Endothelial cell of umbilical vein (primary cell): ENCODE results near the gene NAP1L4. TPM values are rescaled to one million over a fixed set of nuclear protein-coding genes. Genes with fewer than 3 reads are reported as not detected.

Experiments used
- BruUV-seq: library from RNA; stranded (reverse); fragments of 400-500 nt; replicated peaks from 2 replicates; lab custom pipeline; 2021; lab: Mats Ljungman, UMichigan
- CTCF ChIA-PET: fragments of 300-600, 350-600 bp; sonication (Branson Sonifier 250); formaldehyde crosslinking; loops from one replicate; lab custom pipeline; 2021; ENCODE audit warnings: antibody characterized with exemption, inconsistent platforms; lab: Charles Lee
- POLR2A ChIA-PET: fragments of 300-600, 350-600 bp; sonication (Branson Sonifier 250); formaldehyde crosslinking; loops from one replicate; lab custom pipeline; 2021; ENCODE audit warnings: antibody characterized with exemption, inconsistent platforms; lab: Charles Lee
- DNase-seq: peaks from one replicate; pipeline ENCODE4 v3.0.0-alpha.2; 2011; ENCODE audit warnings: low read depth, low spot score
- FAIRE-seq: peaks from 2 replicates; lab custom pipeline; 2011; peaks lifted over from hg19 to GRCh38; lab: Jason Lieb, UNC
- H2AFZ ChIP-seq: 2 replicates; pipeline ENCODE4 v1.6.0; 2012; ENCODE audit warnings: low read depth, low read length, control low read depth, inconsistent platforms
- H3K27ac ChIP-seq: 2 replicates; pipeline ENCODE4 v1.5.1; 2011; ENCODE audit warnings: low read depth, mild to moderate bottlenecking, control low read depth, low read length, moderate library complexity; ENCODE audit not compliant: insufficient read depth
- H3K27me3 ChIP-seq, 2 experiments: 2 replicates each; pipeline versions ENCODE4 v1.6.0 to v1.6.1; 2011; ENCODE audit warnings: low read length in 2 of 2, mixed read lengths in 1 of 2; ENCODE audit not compliant: control insufficient read depth in 2 of 2, insufficient read depth in 2 of 2
- H3K36me3 ChIP-seq, 2 experiments: 2 replicates in 1 of 2; 3 replicates in 1 of 2; pipeline ENCODE4 v1.5.1; 2011; ENCODE audit warnings: low read length in 2 of 2, mild to moderate bottlenecking in 1 of 2, moderate library complexity in 1 of 2; ENCODE audit not compliant: control insufficient read depth in 2 of 2, insufficient read depth in 2 of 2; ENCODE audit errors: extremely low read depth in 1 of 2
- H3K4me1 ChIP-seq: 3 replicates; pipeline ENCODE4 v1.5.1; 2011; ENCODE audit warnings: mild to moderate bottlenecking, low read length; ENCODE audit not compliant: control insufficient read depth, insufficient read depth; ENCODE audit errors: extremely low read depth
- H3K4me2 ChIP-seq: 2 replicates; pipeline ENCODE4 v1.6.1; 2011; ENCODE audit warnings: low read length, control low read depth, mixed read lengths; ENCODE audit not compliant: insufficient read depth
- H3K4me3 ChIP-seq, 3 experiments: fragments of 200-600 bp in 1 of 3; sonication (generic), shearing (Covaris generic) in 1 of 3; replicated peaks in 1 of 3; 2 replicates each; pipeline ENCODE4 v1.5.1; 2011 to 2016; ENCODE audit warnings: control low read depth in 3 of 3, low read length in 3 of 3, mild to moderate bottlenecking in 2 of 3, inconsistent platforms in 1 of 3, low read depth in 1 of 3, moderate library complexity in 1 of 3; ENCODE audit not compliant: insufficient read depth in 1 of 3
- H3K79me2 ChIP-seq: 2 replicates; pipeline ENCODE4 v1.6.0; 2012; ENCODE audit warnings: low read length, inconsistent platforms; ENCODE audit not compliant: control insufficient read depth, insufficient read depth
- H3K9ac ChIP-seq: replicated peaks from 2 replicates; pipeline ENCODE3; 2011; ENCODE audit warnings: low read length, control low read depth; ENCODE audit not compliant: insufficient read depth; ENCODE audit errors: extremely low read depth
- H3K9me1 ChIP-seq: replicated peaks from 3 replicates; pipeline ENCODE4 v1.6.0; 2011; ENCODE audit warnings: mild to moderate bottlenecking, low read length; ENCODE audit not compliant: control insufficient read depth, insufficient read depth; ENCODE audit errors: extremely low read depth
- H3K9me3 ChIP-seq: replicated peaks from 2 replicates; pipeline ENCODE4 v1.5.1; 2012; ENCODE audit warnings: low read length, inconsistent platforms; ENCODE audit not compliant: control insufficient read depth, insufficient read depth
- H4K20me1 ChIP-seq: replicated peaks from 2 replicates; pipeline ENCODE3; 2011; ENCODE audit warnings: mild to moderate bottlenecking, low read length; ENCODE audit not compliant: control insufficient read depth, insufficient read depth; ENCODE audit errors: extremely low read depth
- EZH2 ChIP-seq: IDR thresholded peaks from 2 replicates; pipeline ENCODE4 v1.6.1; 2012; ENCODE audit warnings: borderline replicate concordance, low read depth, mild to moderate bottlenecking, moderate library complexity, low read length, inconsistent platforms; ENCODE audit not compliant: severe bottlenecking
- FOS ChIP-seq: IDR thresholded peaks from 2 replicates; pipeline ENCODE4 v1.6.1; 2011; ENCODE audit warnings: mild to moderate bottlenecking, low read length, moderate library complexity, borderline replicate concordance; ENCODE audit not compliant: insufficient read depth
- GATA2 ChIP-seq: IDR thresholded peaks from 2 replicates; pipeline ENCODE4 v1.7.0; 2011; ENCODE audit warnings: low read depth, mild to moderate bottlenecking, moderate library complexity, mixed read lengths, low read length; ENCODE audit not compliant: insufficient read length, insufficient read depth
- JUN ChIP-seq: IDR thresholded peaks from 2 replicates; pipeline ENCODE4 v1.6.1; 2011; ENCODE audit warnings: borderline replicate concordance, low read depth; ENCODE audit not compliant: insufficient read length, insufficient read depth
- MYC ChIP-seq: IDR thresholded peaks from one replicate; pipeline ENCODE4 v1.6.1; 2011; ENCODE audit warnings: mild to moderate bottlenecking, low read depth, low read length
- POLR2A ChIP-seq: IDR thresholded peaks from 2 replicates; pipeline ENCODE4 v1.6.1; 2012; ENCODE audit warnings: low read depth, mild to moderate bottlenecking, control low read depth, low read length
- POLR2AphosphoS5 ChIP-seq: IDR thresholded peaks from 2 replicates; pipeline ENCODE4 v1.6.1; 2012; ENCODE audit warnings: low read depth, mild to moderate bottlenecking, control low read depth, low read length, moderate library complexity; ENCODE audit not compliant: insufficient read depth
- dilution Hi-C: fragments of 300-500 bp; cut with MboI; formaldehyde crosslinking; loops from one replicate; pipeline ENCODE4 v1.15.0; 2019; ENCODE audit warnings: low sequenced_read_pairs; ENCODE audit not compliant: extremely low pct_ligation_motif_present
- intact Hi-C: fragments of 100-400 bp; cut with micrococcal nuclease; formaldehyde crosslinking; loops from one replicate; pipeline ENCODE4 v1.10.0; 2022
- polyA plus RNA-seq, 4 experiments: library from polyadenylated mRNA; depleted of rRNA in 3 of 4; stranded (reverse) in 3 of 4; unstranded in 1 of 4; fragments of >200 nt; gene quantifications; 2 replicates each; pipeline versions ENCODE4 v1.2.1 to v1.2.3, GENCODE V29; 2011 to 2012; ENCODE audit warnings: missing spikeins in 1 of 4
- total RNA-seq: library from RNA; stranded (reverse); gene quantifications from 2 replicates; pipeline ENCODE4 v1.2.3, GENCODE V29; 2021
- TF ChIP-seq, protein P1 (sequence below), 2 donors: IDR thresholded peaks; 1 replicate in 1 of 2; 2 replicates in 1 of 2; pipeline ENCODE4 v1.5.1; 2011; ENCODE audit warnings: low read length in 2 of 2, mild to moderate bottlenecking in 2 of 2, moderate library complexity in 2 of 2, control low read depth in 1 of 2, inconsistent platforms in 1 of 2, low read depth in 1 of 2; ENCODE audit not compliant: insufficient read depth in 1 of 2; ENCODE audit errors: extremely low read depth in 1 of 2

Gene NAP1L4
- total and polyA plus RNA-seq, 2 donors (not counting 3 experiments of a cell fraction or from before 2014, with no cell fraction given): 100.0 to 177 TPM

DNA sequence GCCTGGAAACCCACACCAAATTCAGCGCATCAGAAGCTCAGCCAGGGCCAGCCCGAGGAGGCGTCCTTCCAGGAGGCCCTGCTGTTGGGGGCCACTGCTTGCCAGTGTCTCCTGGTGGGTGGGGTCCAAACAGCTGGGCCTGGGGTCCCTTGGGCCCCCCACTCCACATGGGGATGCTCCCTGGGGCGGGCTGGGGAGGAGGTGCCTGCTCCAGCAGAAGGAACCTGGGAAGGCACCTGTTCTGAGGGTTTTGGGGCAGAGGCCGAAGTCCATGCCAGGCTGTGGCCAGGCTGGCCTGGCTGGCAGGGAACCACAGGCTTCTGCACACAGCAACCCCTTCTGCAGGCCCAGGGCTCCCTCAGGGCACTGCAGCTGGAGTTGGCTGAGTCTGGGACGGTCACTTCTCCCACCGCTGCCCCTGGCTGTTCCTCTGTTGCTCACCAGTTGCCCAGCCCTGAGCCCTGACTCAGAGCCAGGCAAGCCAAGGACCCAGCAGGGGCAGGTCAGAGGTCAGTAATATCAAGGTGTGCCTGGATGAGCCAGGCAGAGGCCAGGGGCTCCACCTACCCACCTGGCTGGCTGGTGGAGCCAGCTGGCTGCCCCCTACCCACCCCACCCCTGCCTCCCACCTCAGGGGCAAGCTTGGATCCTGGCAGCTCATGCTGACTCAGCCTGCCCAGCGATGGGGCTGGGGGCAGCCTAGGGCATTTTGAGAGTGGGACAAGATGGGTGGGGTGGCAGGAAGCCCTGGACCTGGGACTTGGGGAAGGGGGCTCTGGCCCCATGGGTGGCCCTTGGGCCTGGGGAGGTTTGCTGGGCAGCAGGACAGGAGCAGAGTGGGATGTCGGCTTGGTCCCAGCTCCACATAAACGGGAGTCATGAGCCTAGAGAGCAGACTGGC, 51.0 kb downstream of the NAP1L4 start:
- DNase-seq: no peak
- H3K27me3 ChIP-seq: no peaks in the 10 kb centered on the region
- H3K27ac ChIP-seq: no peak overlapping the region
- no peak overlapping the region for H2AFZ ChIP-seq
- no TSS peak for BruUV-seq
- H3K36me3 ChIP-seq: peaks cover 0 to 16% of the 10 kb centered on the region in 2 experiments
- no peak for TF ChIP-seq EZH2
- TF ChIP-seq GATA2: no peak
- TF ChIP-seq MYC: no peak
- TF ChIP-seq, protein P1, sequence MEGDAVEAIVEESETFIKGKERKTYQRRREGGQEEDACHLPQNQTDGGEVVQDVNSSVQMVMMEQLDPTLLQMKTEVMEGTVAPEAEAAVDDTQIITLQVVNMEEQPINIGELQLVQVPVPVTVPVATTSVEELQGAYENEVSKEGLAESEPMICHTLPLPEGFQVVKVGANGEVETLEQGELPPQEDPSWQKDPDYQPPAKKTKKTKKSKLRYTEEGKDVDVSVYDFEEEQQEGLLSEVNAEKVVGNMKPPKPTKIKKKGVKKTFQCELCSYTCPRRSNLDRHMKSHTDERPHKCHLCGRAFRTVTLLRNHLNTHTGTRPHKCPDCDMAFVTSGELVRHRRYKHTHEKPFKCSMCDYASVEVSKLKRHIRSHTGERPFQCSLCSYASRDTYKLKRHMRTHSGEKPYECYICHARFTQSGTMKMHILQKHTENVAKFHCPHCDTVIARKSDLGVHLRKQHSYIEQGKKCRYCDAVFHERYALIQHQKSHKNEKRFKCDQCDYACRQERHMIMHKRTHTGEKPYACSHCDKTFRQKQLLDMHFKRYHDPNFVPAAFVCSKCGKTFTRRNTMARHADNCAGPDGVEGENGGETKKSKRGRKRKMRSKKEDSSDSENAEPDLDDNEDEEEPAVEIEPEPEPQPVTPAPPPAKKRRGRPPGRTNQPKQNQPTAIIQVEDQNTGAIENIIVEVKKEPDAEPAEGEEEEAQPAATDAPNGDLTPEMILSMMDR (IDR thresholded peaks at IDR 0.05; ENCODE audit: extremely low read depth in 1 of 2, insufficient read depth in 1 of 2, low read depth in 1 of 2, low read length in 2 of 2): no peak
- TF ChIP-seq FOS: no peak
- TF ChIP-seq JUN: no peak
- TF ChIP-seq POLR2AphosphoS5: peak; percentile 14
- no peak for TF ChIP-seq POLR2A
- H3K79me2 ChIP-seq: no peaks in the 10 kb centered on the region
- CTCF ChIA-PET: interaction anchor here (1.5 to 2.7 kb wide), 2 partner anchors 12 to 409 kb away, joined by 10 to 12 read pairs; partner anchors contain the start of gene PHLDA2
- no peak overlapping the region for H3K9ac ChIP-seq
- intact Hi-C loops: no loop called here
- no peaks in the 10 kb centered on the region for H4K20me1 ChIP-seq
- dilution Hi-C loops: no loop called here
- peaks cover 2% of the 10 kb centered on the region for H3K9me3 ChIP-seq
- no peak overlapping the region for H3K4me2 ChIP-seq
- no peaks in the 10 kb centered on the region for H3K9me1 ChIP-seq
- POLR2A ChIA-PET: no interaction called here
- peaks cover 7% of the 10 kb centered on the region for H3K4me1 ChIP-seq
- H3K4me3 ChIP-seq: no peak overlapping the region
- no peak for FAIRE-seq
